HepG2 (cell line): Measurements from ENCODE around the gene RHCE. TPM values are rescaled to one million over a fixed set of nuclear protein-coding genes. Genes with fewer than 3 reads are reported as not detected.

ENCODE experiments used
- FOSL1 ChIP-seq: sonication (generic); formaldehyde crosslinking; IDR thresholded peaks from 2 replicates; pipeline ENCODE4 v1.9.0; 2021; ENCODE audit warnings: missing genetic modification reagents, borderline replicate concordance
- FOXP1 ChIP-seq, 2 experiments: fragments of 450-650 bp in 1 of 2; IDR thresholded peaks; 2 replicates each; pipeline ENCODE4 v1.6.1; 2017 to 2018; ENCODE audit warnings: antibody characterized with exemption in 1 of 2
- HMG20B ChIP-seq: conservative IDR thresholded peaks from 2 replicates; pipeline ENCODE4 v1.6.1; 2016; ENCODE audit warnings: missing genetic modification reagents, missing compliant biosample characterization
- HNRNPL ChIP-seq: fragments of 200-400 bp; formaldehyde crosslinking; IDR thresholded peaks from 2 replicates; pipeline ENCODE4 v1.6.1; 2017; ENCODE audit warnings: mild to moderate bottlenecking, low read depth, low read length
- LCORL ChIP-seq, 2 experiments: fragments of 450-650 bp in 1 of 2; sonication (generic) in 1 of 2; formaldehyde crosslinking in 1 of 2; IDR thresholded peaks; 2 replicates each; pipeline versions ENCODE4 v1.5.0 to v1.6.1; 2017 to 2020; ENCODE audit warnings: antibody characterized with exemption in 1 of 2, missing genetic modification reagents in 1 of 2
- NCOA2 ChIP-seq: sonication (generic); formaldehyde crosslinking; IDR thresholded peaks from 2 replicates; pipeline ENCODE4 v1.8.0; 2022; ENCODE audit warnings: inconsistent platforms
- NR2F6 ChIP-seq, 2 experiments: IDR thresholded peaks; 2 replicates each; pipeline ENCODE4 v1.6.1; 2016; ENCODE audit warnings: antibody characterized with exemption in 1 of 2, mild to moderate bottlenecking in 1 of 2
- RARA ChIP-seq: IDR thresholded peaks from 2 replicates; pipeline ENCODE4 v1.6.1; 2016; ENCODE audit warnings: missing genetic modification reagents, missing compliant biosample characterization
- RBAK ChIP-seq: sonication (generic); formaldehyde crosslinking; IDR thresholded peaks from 2 replicates; pipeline ENCODE4 v1.5.1; 2020; ENCODE audit warnings: mild to moderate bottlenecking, missing genetic modification reagents
- RCOR2 ChIP-seq: IDR thresholded peaks from 2 replicates; pipeline ENCODE4 v1.6.1; 2016; ENCODE audit warnings: missing biosample characterization, missing genetic modification reagents
- SATB2 ChIP-seq: sonication (generic); formaldehyde crosslinking; IDR thresholded peaks from 2 replicates; pipeline ENCODE4 v1.5.0; 2020; ENCODE audit warnings: missing genetic modification reagents
- SOX13 ChIP-seq, 3 experiments: fragments of 450-650 bp in 1 of 3; sonication (generic) in 1 of 3; formaldehyde crosslinking in 1 of 3; IDR thresholded peaks in 2 of 3; conservative IDR thresholded peaks in 1 of 3; 2 replicates each; pipeline versions ENCODE4 v1.5.0 to v1.6.1; 2016 to 2020; ENCODE audit warnings: antibody characterized with exemption in 1 of 3, mild to moderate bottlenecking in 1 of 3, missing compliant biosample characterization in 1 of 3, missing genetic modification reagents in 1 of 3, moderate library complexity in 1 of 3
- ZBTB34 ChIP-seq: sonication (generic); formaldehyde crosslinking; IDR thresholded peaks from 2 replicates; pipeline ENCODE4 v1.8.0; 2022; ENCODE audit warnings: mild to moderate bottlenecking, missing genetic modification reagents
- ZHX1 ChIP-seq: sonication (generic); formaldehyde crosslinking; IDR thresholded peaks from 2 replicates; pipeline ENCODE4 v1.8.1; 2022; ENCODE audit warnings: low read depth, mild to moderate bottlenecking, missing genetic modification reagents
- ZNF333 ChIP-seq: sonication (generic); formaldehyde crosslinking; IDR thresholded peaks from 2 replicates; pipeline ENCODE4 v1.4.0; 2020; ENCODE audit warnings: mild to moderate bottlenecking, missing genetic modification reagents, borderline replicate concordance
- ZNF646 ChIP-seq: sonication (generic); formaldehyde crosslinking; IDR thresholded peaks from 2 replicates; pipeline ENCODE4 v1.9.0; 2021; ENCODE audit warnings: mild to moderate bottlenecking, missing genetic modification reagents
- ZNF878 ChIP-seq: sonication (generic); formaldehyde crosslinking; IDR thresholded peaks from 2 replicates; pipeline ENCODE4 v1.8.1; 2023; ENCODE audit warnings: mild to moderate bottlenecking, missing genetic modification reagents, moderate library complexity
- polyA plus RNA-seq, 8 experiments: library from polyadenylated mRNA; depleted of rRNA in 3 of 8; stranded (reverse) in 7 of 8; unstranded in 1 of 8; fragments of >200 nt; fragmentation: Illumina TruSeq in 4 of 8; extraction: Trizol in 4 of 8; gene quantifications; 2 replicates each; pipeline versions ENCODE4 v1.2.1 to v1.2.3, GENCODE V29; 2011 to 2016; ENCODE audit warnings: low read depth in 4 of 8, missing spikeins in 1 of 8, mixed read lengths in 1 of 8; ENCODE audit not compliant: insufficient read depth in 1 of 8
- total RNA-seq, 5 experiments: library from RNA; depleted of rRNA; stranded (reverse); fragments of >200 nt; fragmentation: Illumina TruSeq; extraction: Trizol; gene quantifications; 2 replicates each; pipeline ENCODE4 v1.2.3, GENCODE V29; 2016; ENCODE audit warnings: low read depth in 1 of 5

The RHCE gene
- total and polyA plus RNA-seq, 2 of the 13 experiments (the other 11 are each of a cell fraction or from before 2014, with no cell fraction given): 0.30 TPM; not detected in 1

GRCh38 chr1:25458541-25459298, 38.1 kb upstream of the RHCE start (continued):
- TF ChIP-seq ZNF646 (CRISPR knock-in tag): peak; percentile 80
- peak; percentile 35; the same call in 1 of the 2 replicates for TF ChIP-seq RARA (CRISPR knock-in tag)
- peak; percentile 66 for TF ChIP-seq HMG20B (CRISPR knock-in tag)
- peak; percentile 29; the same call in 1 of the 2 replicates for TF ChIP-seq NCOA2 (CRISPR knock-in tag)
- TF ChIP-seq SATB2: no peak
- TF ChIP-seq FOXP1 (IDR thresholded peaks at IDR 0.05): peak; percentile 75
- TF ChIP-seq FOXP1 (CRISPR knock-in tag; IDR thresholded peaks at IDR 0.05): peak; percentile 96
- no peak for TF ChIP-seq FOSL1
- TF ChIP-seq ZHX1 (CRISPR knock-in tag): no peak
- 0 out of 2 replicates have a peak, but pooled peaks have one; percentile 71 for TF ChIP-seq ZNF878 (CRISPR knock-in tag)
- no peak for TF ChIP-seq LCORL (IDR thresholded peaks at IDR 0.05)
- TF ChIP-seq LCORL (CRISPR knock-in tag; IDR thresholded peaks at IDR 0.05): peak; percentile 44
- TF ChIP-seq NR2F6 (IDR thresholded peaks at IDR 0.05): peak; percentile 43; the same call in 1 of the 2 replicates
- TF ChIP-seq NR2F6 (CRISPR knock-in tag; IDR thresholded peaks at IDR 0.05): peak; percentile 24; the same call in 1 of the 2 replicates
- 0 out of 2 replicates have a peak, but pooled peaks have one; percentile 26 for TF ChIP-seq RCOR2 (CRISPR knock-in tag)
- no peak for TF ChIP-seq HNRNPL
- no peak for TF ChIP-seq RBAK
- TF ChIP-seq ZNF333: 0 out of 2 replicates have a peak, but pooled peaks have one; percentile 29
- no peak for TF ChIP-seq ZBTB34
- no peak for TF ChIP-seq SOX13 (IDR thresholded peaks at IDR 0.05)
- peak in 1 of 2 experiments; percentile 64; a peak in 2 of 4 replicates for TF ChIP-seq SOX13 (CRISPR knock-in tag; conservative IDR thresholded peaks at IDR 0.05 in 1 of 2, IDR thresholded peaks at IDR 0.05 in 1 of 2)
